ENCODE data around the gene KRTAP22-1. TPM values are rescaled to one million over a fixed set of nuclear protein-coding genes. Genes with fewer than 3 reads are reported as not detected.

Gene KRTAP22-1
- total RNA-seq, 1 donor from 2014 or later, result not detected

GRCh38 chr21:30620080-30620479 is 19.2 kb downstream of the KRTAP22-1 start:
- FAIRE-seq (no peak), DNase-seq (ENCODE audit: low read depth) (no peak)
- no peaks in the 10 kb centered on the region for H3K4me1 Mint-ChIP-seq (ENCODE audit: low read depth, unreplicated experiment)
- Histone ChIP-seq H3K36me3 (ENCODE audit: insufficient read depth, low read length) (no peaks in the 10 kb centered on the region), H2AFZ (ENCODE audit: low read depth, low read length) (no peak overlapping the region), H3K9ac (ENCODE audit: low read length) (no peak overlapping the region), H3K27me3 (ENCODE audit: insufficient read depth, low read length) (no peaks in the 10 kb centered on the region), H3K27ac (ENCODE audit: low read depth, low read length) (no peak overlapping the region), H3K4me2 (ENCODE audit: low read length) (no peak overlapping the region), H3K9me3 (ENCODE audit: insufficient read depth, low read depth, low read length) (peaks cover 2% of the 10 kb centered on the region), H3K4me3 (ENCODE audit: insufficient read depth, low read depth, low read length) (no peak overlapping the region), H3K4me1 (ENCODE audit: insufficient read depth, low read length) (no peaks in the 10 kb centered on the region), H3K79me2 (ENCODE audit: insufficient read depth, low read length) (no peaks in the 10 kb centered on the region), H4K20me1 (ENCODE audit: insufficient read depth, low read length) (no peaks in the 10 kb centered on the region)
- H3K4me3 Mint-ChIP-seq (ENCODE audit: unreplicated experiment), result no peak overlapping the region
- TF ChIP-seq EZH2 (IDR thresholded peaks at IDR 0.05; ENCODE audit: insufficient read depth, low read length), result no peak
- no peak for TF ChIP-seq CTCF (IDR thresholded peaks at IDR 0.05; ENCODE audit: insufficient read depth, low read depth, low read length)
- no peaks in the 10 kb centered on the region for H3K27me3 Mint-ChIP-seq (ENCODE audit: low read depth, unreplicated experiment)
- no peaks in the 10 kb centered on the region for H3K36me3 Mint-ChIP-seq (ENCODE audit: low read depth, unreplicated experiment)
- peaks cover 4% of the 10 kb centered on the region for H3K9me3 Mint-ChIP-seq (ENCODE audit: unreplicated experiment)
- H3K27ac Mint-ChIP-seq (ENCODE audit: unreplicated experiment), result no peak overlapping the region

DNA sequence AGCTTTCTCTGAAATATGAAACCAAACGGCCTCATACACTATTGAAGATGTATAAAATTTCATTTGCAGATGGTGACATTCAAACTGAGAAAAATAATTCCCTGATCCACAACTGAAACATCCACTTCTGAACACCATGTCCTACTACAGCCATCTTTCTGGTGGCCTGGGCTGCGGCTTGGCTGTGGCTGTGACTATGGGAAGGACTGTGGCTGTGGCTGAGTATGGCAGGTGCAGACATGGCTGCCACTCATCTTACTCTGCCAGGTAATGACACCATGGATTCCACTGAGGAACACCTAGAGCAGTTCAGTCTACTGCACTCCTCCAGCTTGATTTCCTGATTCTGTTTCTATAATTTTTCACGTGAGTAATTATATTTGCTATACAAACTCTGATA is 19.6 kb downstream of the KRTAP22-1 start, which contains the start of gene KRTAP20-4:
TSS of gene KRTAP20-4 (plus strand) at position 106 of the 400 bp plus-strand sequence.
- DNase-seq (ENCODE audit: low read depth) (no peak), FAIRE-seq (no peak)
- no peaks in the 10 kb centered on the region for H3K27me3 ChIP-seq (ENCODE audit: insufficient read depth, low read length)
- Mint-ChIP-seq H3K4me3 (ENCODE audit: unreplicated experiment) (no peak within 1 kb of the TSS), H3K27ac (ENCODE audit: unreplicated experiment) (no peak within 1 kb of the TSS), H3K4me1 (ENCODE audit: low read depth, unreplicated experiment) (no peaks in the 10 kb centered on the region), H3K36me3 (ENCODE audit: low read depth, unreplicated experiment) (no peaks in the 10 kb centered on the region), H3K27me3 (ENCODE audit: low read depth, unreplicated experiment) (no peaks in the 10 kb centered on the region), H3K9me3 (ENCODE audit: unreplicated experiment) (peaks cover 4% of the 10 kb centered on the region)
- H3K4me2 ChIP-seq (ENCODE audit: low read length), result no peak within 1 kb of the TSS
- H2AFZ ChIP-seq (ENCODE audit: low read depth, low read length), result no peak within 1 kb of the TSS
- H3K79me2 ChIP-seq (ENCODE audit: insufficient read depth, low read length), result no peaks in the 10 kb centered on the region
- no peak within 1 kb of the TSS for H3K27ac ChIP-seq (ENCODE audit: low read depth, low read length)
- no peaks in the 10 kb centered on the region for H3K36me3 ChIP-seq (ENCODE audit: insufficient read depth, low read length)
- no peaks in the 10 kb centered on the region for H4K20me1 ChIP-seq (ENCODE audit: insufficient read depth, low read length)
- H3K4me1 ChIP-seq (ENCODE audit: insufficient read depth, low read length), result no peaks in the 10 kb centered on the region
- H3K9ac ChIP-seq (ENCODE audit: low read length), result no peak within 1 kb of the TSS
- TF ChIP-seq EZH2 (IDR thresholded peaks at IDR 0.05; ENCODE audit: insufficient read depth, low read length), result no peak
- no peak for TF ChIP-seq CTCF (IDR thresholded peaks at IDR 0.05; ENCODE audit: insufficient read depth, low read depth, low read length)
- peaks cover 2% of the 10 kb centered on the region for H3K9me3 ChIP-seq (ENCODE audit: insufficient read depth, low read depth, low read length)
- H3K4me3 ChIP-seq (ENCODE audit: insufficient read depth, low read depth, low read length), result no peak within 1 kb of the TSS

- H3K4me3 Mint-ChIP-seq (ENCODE audit: unreplicated experiment), result no peak overlapping the region
Measured at GRCh38 chr21:30623362-30623761, 22.5 kb downstream of the KRTAP22-1 start.

More at GRCh38 chr21:30623362-30623761, 22.5 kb downstream of the KRTAP22-1 start:
- FAIRE-seq (no peak), DNase-seq (ENCODE audit: low read depth) (no peak)
- no peak overlapping the region for H3K27ac Mint-ChIP-seq (ENCODE audit: unreplicated experiment)
- no peaks in the 10 kb centered on the region for H3K36me3 ChIP-seq (ENCODE audit: insufficient read depth, low read length)
- peaks cover 4% of the 10 kb centered on the region for H3K9me3 Mint-ChIP-seq (ENCODE audit: unreplicated experiment)
- no peak overlapping the region for H3K27ac ChIP-seq (ENCODE audit: low read depth, low read length)
- no peak overlapping the region for H3K4me3 ChIP-seq (ENCODE audit: insufficient read depth, low read depth, low read length)
- TF ChIP-seq CTCF (IDR thresholded peaks at IDR 0.05; ENCODE audit: insufficient read depth, low read depth, low read length) (no peak), EZH2 (IDR thresholded peaks at IDR 0.05; ENCODE audit: insufficient read depth, low read length) (no peak)
- no peaks in the 10 kb centered on the region for H3K36me3 Mint-ChIP-seq (ENCODE audit: low read depth, unreplicated experiment)
- H3K4me1 ChIP-seq (ENCODE audit: insufficient read depth, low read length), result no peaks in the 10 kb centered on the region
- no peaks in the 10 kb centered on the region for H3K27me3 ChIP-seq (ENCODE audit: insufficient read depth, low read length)
- no peaks in the 10 kb centered on the region for H3K4me1 Mint-ChIP-seq (ENCODE audit: low read depth, unreplicated experiment)
- no peaks in the 10 kb centered on the region for H3K79me2 ChIP-seq (ENCODE audit: insufficient read depth, low read length)
- H4K20me1 ChIP-seq (ENCODE audit: insufficient read depth, low read length), result no peaks in the 10 kb centered on the region
- peaks cover 2% of the 10 kb centered on the region for H3K9me3 ChIP-seq (ENCODE audit: insufficient read depth, low read depth, low read length)
- no peak overlapping the region for H3K9ac ChIP-seq (ENCODE audit: low read length)
- no peak overlapping the region for H2AFZ ChIP-seq (ENCODE audit: low read depth, low read length)
- no peak overlapping the region for H3K4me2 ChIP-seq (ENCODE audit: low read length)
- H3K27me3 Mint-ChIP-seq (ENCODE audit: low read depth, unreplicated experiment), result no peaks in the 10 kb centered on the region

Data from astrocyte (in vitro differentiated cells and primary cell).